Transverse colon (tissue), 3 donors: ENCODE data around the gene PLAGL2.

Experiments
- CTCF ChIP-seq, 5 experiments: fragments of 200-600 bp in 3 of 5; fragments of 450-650 bp in 2 of 5; sonication (generic) in 3 of 5; IDR thresholded peaks; 1 replicate in 2 of 5; 2 replicates in 3 of 5; pipeline ENCODE4 v1.5.1; 2016 to 2017; ENCODE audit warnings: antibody characterized with exemption in 5 of 5, inconsistent platforms in 3 of 5, mild to moderate bottlenecking in 2 of 5, moderate library complexity in 1 of 5
- POLR2A ChIP-seq: fragments of 450-650 bp; IDR thresholded peaks from one replicate; pipeline ENCODE4 v1.6.1; 2016; ENCODE audit warnings: antibody characterized with exemption, mild to moderate bottlenecking, moderate library complexity

- no peak for TF ChIP-seq CTCF (IDR thresholded peaks at IDR 0.05)
- TF ChIP-seq POLR2A, result no peak
Observed at GRCh38 chr20:32199006-32199405, 8.5 kb downstream of the PLAGL2 start.
